C1 segment of cervical spinal cord (tissue), 14 donors: Measurements from ENCODE around the gene SLC4A1AP.
A peak's percentile ranks its signal among the peaks of the same experiment; 100 is the strongest.
"Not testable (repeated sequence)": the region's sequence is repeated elsewhere in the genome, so short reads cannot be mapped to it uniquely, and the experiment has no call there.

Experiments used
- DNase-seq, 14 donors: peaks; one replicate each; lab custom pipeline; 2025; lab: John Stamatoyannopoulos, UW

SLC4A1AP gene

GRCh38 chr2:27663285-27664153 is at the start of gene SLC4A1AP, which contains the start of gene SUPT7L:
TSS of gene SLC4A1AP (plus strand) at chr2:27663889. CDS start at chr2:27663915, 26 bp downstream.
TSS of gene SUPT7L (minus strand) at chr2:27663614. CDS start at chr2:27662192, 1,422 bp downstream.
- DNase-seq: peak in 13 of 14 donors; percentile 56 to 96 (median 88)

- no peak for DNase-seq
Measured at GRCh38 chr2:27613985-27614384, 49.7 kb upstream of the SLC4A1AP start.

- no peak for DNase-seq
Measured at GRCh38 chr2:27615316-27615715, 48.4 kb upstream of the SLC4A1AP start.

GRCh38 chr2:27621524-27621923 is 42.2 kb upstream of the SLC4A1AP start:
- DNase-seq: no peak

GRCh38 chr2:27622921-27623384 is 40.7 kb upstream of the SLC4A1AP start:
- no peak for DNase-seq

- DNase-seq: no peak
Measured at GRCh38 chr2:27624943-27625342, 38.7 kb upstream of the SLC4A1AP start.

- not testable (repeated sequence) for DNase-seq
Measured at GRCh38 chr2:27626323-27626722, 37.4 kb upstream of the SLC4A1AP start.

GRCh38 chr2:27626921-27627320 is 36.8 kb upstream of the SLC4A1AP start:
- DNase-seq: peak in 1 of 14 donors; percentile 1

GRCh38 chr2:27627963-27628766 is 35.5 kb upstream of the SLC4A1AP start:
- peak in 3 of 14 donors; percentile 31 to 54 (median 38) for DNase-seq

- DNase-seq: peak; percentile 4 to 94 (median 85)
Measured at GRCh38 chr2:27628767-27629709, 34.7 kb upstream of the SLC4A1AP start, which contains the start of the genes CCDC121 and GPN1. TSS of gene CCDC121 (minus strand) at chr2:27629012. CDS start at chr2:27627799, 1,213 bp downstream. TSS of gene GPN1 (plus strand) at chr2:27629050. CDS start at chr2:27629059, 9 bp downstream.

GRCh38 chr2:27630257-27630656 is 33.4 kb upstream of the SLC4A1AP start:
- DNase-seq: not testable (repeated sequence)

- no peak for DNase-seq
Measured at GRCh38 chr2:27634291-27634690, 29.4 kb upstream of the SLC4A1AP start.

GRCh38 chr2:27636766-27637165 is 26.9 kb upstream of the SLC4A1AP start:
- no peak for DNase-seq

GRCh38 chr2:27638037-27638637 is 25.6 kb upstream of the SLC4A1AP start:
- DNase-seq: no peak

GRCh38 chr2:27638709-27639108 is 25.0 kb upstream of the SLC4A1AP start:
- no peak for DNase-seq

- DNase-seq: no peak
Measured at GRCh38 chr2:27640722-27641245, 22.9 kb upstream of the SLC4A1AP start.

- DNase-seq: no peak
Measured at GRCh38 chr2:27645197-27645596, 18.5 kb upstream of the SLC4A1AP start.

- no peak for DNase-seq
Measured at GRCh38 chr2:27647289-27647688, 16.4 kb upstream of the SLC4A1AP start.

- DNase-seq: no peak
Measured at GRCh38 chr2:27647737-27648136, 16.0 kb upstream of the SLC4A1AP start.

GRCh38 chr2:27651056-27651455 is 12.6 kb upstream of the SLC4A1AP start:
- no peak for DNase-seq
